Neural progenitor cell (in vitro differentiated cells): ENCODE measurements around the gene TNS3. TPM values are rescaled to one million over a fixed set of nuclear protein-coding genes. Genes with fewer than 3 reads are reported as not detected.

ENCODE experiments used
- DNase-seq: peaks from one replicate; pipeline ENCODE4 v3.0.0-alpha.2; 2016; ENCODE audit warnings: low spot score
- H2AFZ ChIP-seq: fragments of 200-600 bp; sonication (generic); replicated peaks from 2 replicates; pipeline ENCODE4 v1.6.1; 2016; ENCODE audit warnings: antibody characterized with exemption
- H3F3A ChIP-seq: fragments of 200-600 bp; sonication (generic); 2 replicates; pipeline ENCODE4 v1.6.1; 2016; ENCODE audit warnings: antibody characterized with exemption, low read depth
- H3K27ac ChIP-seq: fragments of 200-600 bp; sonication (generic); 2 replicates; pipeline ENCODE4 v1.5.1; 2016; ENCODE audit warnings: mild to moderate bottlenecking
- H3K27me3 ChIP-seq: fragments of 200-600 bp; sonication (generic); 2 replicates; pipeline ENCODE4 v1.6.1; 2016; ENCODE audit warnings: mild to moderate bottlenecking, moderate library complexity
- H3K36me3 ChIP-seq: fragments of 200-600 bp; sonication (generic); 2 replicates; pipeline ENCODE4 v1.5.1; 2016
- H3K4me1 ChIP-seq: fragments of 200-600 bp; sonication (generic); 2 replicates; pipeline ENCODE4 v1.6.1; 2016; ENCODE audit warnings: mixed run types
- H3K4me2 ChIP-seq: fragments of 200-600 bp; sonication (generic); 2 replicates; pipeline ENCODE4 v1.6.1; 2016
- H3K4me3 ChIP-seq: fragments of 200-600 bp; sonication (generic); 2 replicates; pipeline ENCODE4 v1.5.1; 2016
- H3K79me2 ChIP-seq: fragments of 200-600 bp; sonication (generic); 2 replicates; pipeline ENCODE4 v1.6.1; 2016; ENCODE audit warnings: low read depth
- H3K9ac ChIP-seq: fragments of 200-600 bp; sonication (generic); 2 replicates; pipeline ENCODE4 v1.6.1; 2016
- H3K9me3 ChIP-seq: fragments of 200-600 bp; sonication (generic); 2 replicates; pipeline ENCODE4 v1.5.1; 2016; ENCODE audit warnings: low read depth
- H4K20me1 ChIP-seq: fragments of 200-600 bp; sonication (generic); 2 replicates; pipeline ENCODE4 v1.6.1; 2016; ENCODE audit warnings: low read depth
- H3K27ac Mint-ChIP-seq: 3 replicates; pipeline ENCODE4 v1.8.0; 2021; ENCODE audit warnings: mixed read lengths
- H3K27me3 Mint-ChIP-seq: 2 replicates; pipeline ENCODE4 v1.8.0; 2022; ENCODE audit warnings: low read depth, mild to moderate bottlenecking, inconsistent platforms, moderate library complexity, mixed read lengths; ENCODE audit not compliant: insufficient read depth
- H3K36me3 Mint-ChIP-seq: 3 replicates; pipeline ENCODE4 v1.8.0; 2021; ENCODE audit warnings: mixed read lengths
- H3K4me1 Mint-ChIP-seq: 3 replicates; pipeline ENCODE4 v1.8.0; 2021; ENCODE audit warnings: mixed read lengths
- H3K4me3 Mint-ChIP-seq: 3 replicates; pipeline ENCODE4 v1.8.0; 2021; ENCODE audit warnings: mild to moderate bottlenecking, moderate library complexity, mixed read lengths
- H3K9me3 Mint-ChIP-seq: 3 replicates; pipeline ENCODE4 v1.8.0; 2020; ENCODE audit warnings: mixed read lengths
- CTCF ChIP-seq: fragments of 200-600 bp; sonication (generic); IDR thresholded peaks from 2 replicates; pipeline ENCODE4 v1.5.1; 2017; ENCODE audit warnings: antibody characterized with exemption, mild to moderate bottlenecking
- EZH2 ChIP-seq: fragments of 200-600 bp; sonication (generic); IDR thresholded peaks from 2 replicates; pipeline ENCODE4 v1.6.1; 2017; ENCODE audit warnings: antibody characterized with exemption, mild to moderate bottlenecking, moderate library complexity
- EZH2phosphoT487 ChIP-seq: fragments of 200-600 bp; sonication (generic); IDR thresholded peaks from 2 replicates; pipeline ENCODE4 v1.6.1; 2017; ENCODE audit warnings: antibody characterized with exemption
- total RNA-seq: library from RNA; depleted of rRNA; stranded (reverse); fragments of >200 nt; gene quantifications from 2 replicates; pipeline ENCODE4 v1.2.3, GENCODE V29; 2015; ENCODE audit warnings: low replicate concordance

Gene TNS3
- total RNA-seq, 1 donor from 2014 or later = 15.0 TPM

GRCh38 chr7:47521011-47521795 is 60.7 kb downstream of the TNS3 start:
- Histone ChIP-seq H3K4me3 (no peak overlapping the region), H3K4me1 (no peaks in the 10 kb centered on the region), H2AFZ (no peak overlapping the region), H3K79me2 (no peaks in the 10 kb centered on the region), H3K36me3 (no peaks in the 10 kb centered on the region), H3K9ac (no peak overlapping the region), H3F3A (no peaks in the 10 kb centered on the region), H3K4me2 (no peak overlapping the region), H3K9me3 (no peaks in the 10 kb centered on the region), H3K27me3 (no peaks in the 10 kb centered on the region), H3K27ac (no peak overlapping the region), H4K20me1 (no peaks in the 10 kb centered on the region)
- DNase-seq = no peak
- Mint-ChIP-seq H3K27me3 (peaks cover 2% of the 10 kb centered on the region), H3K36me3 (peaks cover 21% of the 10 kb centered on the region), H3K4me3 (no peak overlapping the region), H3K27ac (peak overlapping the region; percentile 60), H3K4me1 (peaks cover 23% of the 10 kb centered on the region), H3K9me3 (peaks cover 2% of the 10 kb centered on the region)
- TF ChIP-seq EZH2 (no peak), EZH2phosphoT487 (no peak), CTCF (no peak)

GRCh38 chr7:47520406-47520805 is 61.5 kb downstream of the TNS3 start:
- Histone ChIP-seq H3K27me3 (no peaks in the 10 kb centered on the region), H3K36me3 (no peaks in the 10 kb centered on the region), H3K4me2 (no peak overlapping the region), H2AFZ (no peak overlapping the region), H3K27ac (no peak overlapping the region), H3K9ac (no peak overlapping the region), H3K4me3 (no peak overlapping the region), H3K4me1 (no peaks in the 10 kb centered on the region), H4K20me1 (no peaks in the 10 kb centered on the region), H3K79me2 (peaks cover 2% of the 10 kb centered on the region), H3K9me3 (no peaks in the 10 kb centered on the region), H3F3A (no peaks in the 10 kb centered on the region)
- Mint-ChIP-seq H3K27ac (peak overlapping the region; percentile 82), H3K36me3 (peaks cover 14% of the 10 kb centered on the region), H3K4me1 (peaks cover 17% of the 10 kb centered on the region), H3K27me3 (peaks cover 2% of the 10 kb centered on the region), H3K4me3 (no peak overlapping the region), H3K9me3 (peaks cover 2% of the 10 kb centered on the region)
- no peak for DNase-seq
- TF ChIP-seq EZH2phosphoT487 = no peak
- TF ChIP-seq CTCF = no peak
- no peak for TF ChIP-seq EZH2

- peaks cover 2% of the 10 kb centered on the region for H3K9me3 Mint-ChIP-seq
- no peak overlapping the region for H3K27ac Mint-ChIP-seq
- DNase-seq = no peak
- no peak overlapping the region for H3K27ac ChIP-seq
- no peak overlapping the region for H2AFZ ChIP-seq
- peaks cover 16% of the 10 kb centered on the region for H3K4me1 Mint-ChIP-seq
- H3K79me2 ChIP-seq = peaks cover 6% of the 10 kb centered on the region
- H3K36me3 Mint-ChIP-seq = peaks cover 10% of the 10 kb centered on the region
- H3K4me2 ChIP-seq = no peak overlapping the region
- no peaks in the 10 kb centered on the region for H3F3A ChIP-seq
- H3K4me3 Mint-ChIP-seq = no peak overlapping the region
- H3K27me3 Mint-ChIP-seq = peaks cover 2% of the 10 kb centered on the region
- H3K9me3 ChIP-seq = no peaks in the 10 kb centered on the region
- peaks cover 10% of the 10 kb centered on the region for H3K4me1 ChIP-seq
- no peaks in the 10 kb centered on the region for H3K36me3 ChIP-seq
- peaks cover 12% of the 10 kb centered on the region for H4K20me1 ChIP-seq
- H3K9ac ChIP-seq = no peak overlapping the region
- no peak overlapping the region for H3K4me3 ChIP-seq
- no peak for TF ChIP-seq EZH2phosphoT487
- no peak for TF ChIP-seq CTCF
- no peak for TF ChIP-seq EZH2
- H3K27me3 ChIP-seq = no peaks in the 10 kb centered on the region
These were observed 63.1 kb downstream of the TNS3 start for GRCh38 chr7:47518827-47519226.
